Gastroesophageal sphincter (tissue), 3 donors: ENCODE results near the gene RAP1A.
"Not testable (repeated sequence)": the region's sequence is repeated elsewhere in the genome, so short reads cannot be mapped to it uniquely, and the experiment has no call there.

Source experiments
- CTCF ChIP-seq, 4 experiments: fragments of 200-600 bp in 2 of 4; fragments of 450-650 bp in 2 of 4; sonication (generic) in 1 of 4; IDR thresholded peaks; one replicate each; pipeline ENCODE4 v1.5.1; 2017 to 2019; ENCODE audit warnings: antibody characterized with exemption in 4 of 4, mild to moderate bottlenecking in 2 of 4, moderate library complexity in 2 of 4
- POLR2AphosphoS5 ChIP-seq: sonication (generic); formaldehyde crosslinking; IDR thresholded peaks from one replicate; pipeline ENCODE4 v1.6.1; 2017; ENCODE audit warnings: antibody characterized with exemption

GRCh38 chr1:111742292-111742691 is 122.7 kb downstream of the RAP1A start:
- not testable (repeated sequence) for TF ChIP-seq CTCF (IDR thresholded peaks at IDR 0.05); POLR2AphosphoS5
